GM12864 (cell line): ENCODE measurements around the gene TMEM132A.

Experiments
- DNase-seq: peaks from one replicate; pipeline ENCODE4 v3.0.0-alpha.2; 2011; ENCODE audit warnings: low read depth
- H3K4me3 ChIP-seq: 2 replicates; pipeline ENCODE4 v1.5.1; 2011; ENCODE audit warnings: mild to moderate bottlenecking, low read depth, low read length, control low read depth
- CTCF ChIP-seq: IDR thresholded peaks from 2 replicates; pipeline ENCODE4 v1.5.1; 2011; ENCODE audit warnings: low read depth, mild to moderate bottlenecking, moderate library complexity, low read length, control low read depth, inconsistent platforms; ENCODE audit errors: missing control alignments

TMEM132A gene

GRCh38 chr11:60952742-60953170 lies 28.5 kb downstream of the TMEM132A start:
- no peak for TF ChIP-seq CTCF
- peak overlapping the region; percentile 88 for H3K4me3 ChIP-seq
- DNase-seq: no peak

- no peak overlapping the region for H3K4me3 ChIP-seq
- no peak for TF ChIP-seq CTCF
- no peak for DNase-seq
Measured at GRCh38 chr11:60953781-60954180, 29.5 kb downstream of the TMEM132A start.

- TF ChIP-seq CTCF: no peak
- no peak overlapping the region for H3K4me3 ChIP-seq
- no peak for DNase-seq
Measured at GRCh38 chr11:60954421-60954820, 30.2 kb downstream of the TMEM132A start.

- no peak for DNase-seq
- no peak overlapping the region for H3K4me3 ChIP-seq
- TF ChIP-seq CTCF: no peak
Measured at GRCh38 chr11:60955571-60955970, 31.3 kb downstream of the TMEM132A start.

GRCh38 chr11:60957188-60957587 lies 32.9 kb downstream of the TMEM132A start:
- H3K4me3 ChIP-seq: no peak overlapping the region
- no peak for TF ChIP-seq CTCF
- DNase-seq: no peak

GRCh38 chr11:60959431-60959830 lies 35.2 kb downstream of the TMEM132A start:
- no peak overlapping the region for H3K4me3 ChIP-seq
- no peak for TF ChIP-seq CTCF
- DNase-seq: no peak

- DNase-seq: no peak
- TF ChIP-seq CTCF: no peak
- no peak overlapping the region for H3K4me3 ChIP-seq
Measured at GRCh38 chr11:60960405-60960804, 36.1 kb downstream of the TMEM132A start.
